ENCODE measurements around the gene MCFD2. TPM values are rescaled to one million over a fixed set of nuclear protein-coding genes. Genes with fewer than 3 reads are reported as not detected.

MCFD2 gene
- total RNA-seq, 1 donor from 2014 or later = 50.7 TPM

- intact Hi-C loops (cut with micrococcal nuclease) = no loop called here
- no peak for ATAC-seq (ENCODE audit: low read depth)
- no peak overlapping the region for H3K27ac Mint-ChIP-seq
These were observed 29.2 kb downstream of the MCFD2 start for GRCh38 chr2:46886268-46887027.

GRCh38 chr2:46885376-46885775 lies 30.2 kb downstream of the MCFD2 start:
- intact Hi-C loops (cut with micrococcal nuclease) = no loop called here
- H3K9me3 Mint-ChIP-seq = no peaks in the 10 kb centered on the region

More at GRCh38 chr2:46886268-46887027, 29.2 kb downstream of the MCFD2 start:
- H3K4me1 Mint-ChIP-seq = no peaks in the 10 kb centered on the region
- DNase-seq = no peak
- no peaks in the 10 kb centered on the region for H3K9me3 Mint-ChIP-seq
- H3K27me3 Mint-ChIP-seq = no peaks in the 10 kb centered on the region
- no peak for TF ChIP-seq CTCF (IDR thresholded peaks at IDR 0.05)
- H3K36me3 Mint-ChIP-seq (ENCODE audit: low read depth) = no peaks in the 10 kb centered on the region
- ChIA-PET POLR2A (no interaction called here), CTCF (interaction anchor here (0.6 to 1.3 kb wide), 6 partner anchors 23 to 823 kb away, joined by 3 to 4 read pairs (median 3); no protein-coding TSS in a partner anchor)
- no peak overlapping the region for H3K4me3 Mint-ChIP-seq

GRCh38 chr2:46879511-46879910 lies 36.1 kb downstream of the MCFD2 start:
- TF ChIP-seq CTCF (IDR thresholded peaks at IDR 0.05) = no peak
- Mint-ChIP-seq H3K27me3 (no peaks in the 10 kb centered on the region), H3K36me3 (ENCODE audit: low read depth) (no peaks in the 10 kb centered on the region), H3K4me3 (no peak overlapping the region), H3K4me1 (no peaks in the 10 kb centered on the region), H3K27ac (no peak overlapping the region), H3K9me3 (no peaks in the 10 kb centered on the region)
- CTCF ChIA-PET = no interaction called here
- DNase-seq (no peak), ATAC-seq (ENCODE audit: low read depth) (no peak)
- intact Hi-C loops (cut with micrococcal nuclease) = no loop called here
- POLR2A ChIA-PET = no interaction called here

More at GRCh38 chr2:46885376-46885775, 30.2 kb downstream of the MCFD2 start:
- ChIA-PET CTCF (interaction anchor here (0.6 to 1.3 kb wide), 3 partner anchors 228 to 857 kb away, joined by 3 to 4 read pairs (median 4); no protein-coding TSS in a partner anchor), POLR2A (no interaction called here)
- Mint-ChIP-seq H3K27me3 (no peaks in the 10 kb centered on the region), H3K4me3 (no peak overlapping the region), H3K4me1 (no peaks in the 10 kb centered on the region), H3K27ac (no peak overlapping the region), H3K36me3 (ENCODE audit: low read depth) (no peaks in the 10 kb centered on the region)
- no peak for TF ChIP-seq CTCF (IDR thresholded peaks at IDR 0.05)
- no peak for DNase-seq
- no peak for ATAC-seq (ENCODE audit: low read depth)

GRCh38 chr2:46878886-46879285 lies 36.7 kb downstream of the MCFD2 start:
- no peak for ATAC-seq (ENCODE audit: low read depth)
- intact Hi-C loops (cut with micrococcal nuclease) = no loop called here
- H3K27me3 Mint-ChIP-seq = no peaks in the 10 kb centered on the region

More at GRCh38 chr2:46878886-46879285, 36.7 kb downstream of the MCFD2 start:
- no peak for DNase-seq
- Mint-ChIP-seq H3K4me1 (no peaks in the 10 kb centered on the region), H3K9me3 (no peaks in the 10 kb centered on the region), H3K4me3 (no peak overlapping the region), H3K27ac (no peak overlapping the region), H3K36me3 (ENCODE audit: low read depth) (no peaks in the 10 kb centered on the region)
- ChIA-PET POLR2A (no interaction called here), CTCF (no interaction called here)
- TF ChIP-seq CTCF (IDR thresholded peaks at IDR 0.05) = no peak
